ENCODE measurements around the gene PTPN14.
A peak's percentile ranks its signal among the peaks of the same experiment; 100 is the strongest.
"Not testable (repeated sequence)": the region's sequence is repeated elsewhere in the genome, so short reads cannot be mapped to it uniquely, and the experiment has no call there.

The PTPN14 gene

DNA sequence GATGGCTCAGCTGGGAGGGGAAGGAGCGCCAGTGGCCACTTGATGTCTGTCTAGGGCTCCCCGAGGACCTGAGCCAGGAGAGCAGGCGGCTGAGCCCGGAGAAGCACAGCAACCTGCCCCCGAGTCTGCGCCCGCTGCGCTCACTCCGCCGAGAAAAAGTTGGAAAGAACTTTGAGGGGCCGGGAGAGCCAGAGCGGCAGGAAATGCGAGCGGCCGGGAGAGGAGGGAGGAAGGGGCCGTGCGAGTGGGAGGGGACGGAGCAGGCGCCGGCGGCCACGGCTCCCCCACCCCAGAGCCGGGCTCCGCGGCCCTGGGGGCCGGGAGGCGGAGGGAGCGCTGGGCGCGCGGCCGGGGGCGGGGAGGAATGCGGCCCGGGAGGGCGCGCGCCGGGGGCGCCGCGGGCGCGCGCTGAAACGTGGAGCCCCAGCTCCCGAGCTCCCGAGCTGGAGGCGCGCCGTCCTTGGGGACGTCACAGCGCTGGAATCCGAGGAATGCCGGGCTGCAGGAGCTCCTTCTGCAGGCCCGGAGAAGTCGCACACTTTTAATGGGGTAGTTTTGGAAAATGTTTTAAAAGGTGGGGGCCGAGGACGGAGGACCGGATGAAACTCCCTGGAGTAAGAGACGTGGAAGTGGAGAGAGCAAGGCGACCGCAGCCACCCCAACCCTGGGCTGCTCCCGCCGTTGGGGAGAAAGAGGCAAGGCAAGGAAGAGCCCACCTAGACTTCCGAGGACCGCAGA is at the start of gene PTPN14:
PTPN14 (minus strand) TSS at position 167 of the 738 bp plus-strand sequence. CDS start 86,799 bp downstream, outside the sequence.
- DNase-seq (ENCODE audit: low spot score): peak; percentile 17

GRCh38 chr1:214593158-214593557 is 41.8 kb upstream of the PTPN14 start:
- no peak for DNase-seq (ENCODE audit: low spot score)

GRCh38 chr1:214591918-214592317 is 40.5 kb upstream of the PTPN14 start:
- DNase-seq (ENCODE audit: low spot score): not testable (repeated sequence)

DNA sequence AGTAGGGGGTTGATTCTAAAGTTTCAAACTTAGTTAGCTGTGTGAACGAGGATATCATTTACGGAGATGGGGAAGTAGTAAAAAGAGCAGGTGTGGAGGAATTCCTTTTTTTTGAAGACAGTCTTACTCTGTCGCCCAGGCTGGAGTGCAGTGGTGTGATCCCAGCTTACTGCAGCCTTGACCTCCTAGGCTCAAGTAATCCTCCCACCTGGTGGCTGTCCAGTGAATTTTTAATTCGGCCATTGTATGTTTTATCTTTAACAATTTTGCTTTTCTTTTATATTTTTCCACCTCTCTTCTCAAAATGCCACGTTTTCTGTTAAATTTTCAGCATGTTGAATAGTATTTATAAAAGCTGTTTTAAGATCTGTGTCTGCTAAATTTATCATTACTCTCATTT is 39.3 kb upstream of the PTPN14 start:
- no peak for DNase-seq (ENCODE audit: low spot score)

DNA sequence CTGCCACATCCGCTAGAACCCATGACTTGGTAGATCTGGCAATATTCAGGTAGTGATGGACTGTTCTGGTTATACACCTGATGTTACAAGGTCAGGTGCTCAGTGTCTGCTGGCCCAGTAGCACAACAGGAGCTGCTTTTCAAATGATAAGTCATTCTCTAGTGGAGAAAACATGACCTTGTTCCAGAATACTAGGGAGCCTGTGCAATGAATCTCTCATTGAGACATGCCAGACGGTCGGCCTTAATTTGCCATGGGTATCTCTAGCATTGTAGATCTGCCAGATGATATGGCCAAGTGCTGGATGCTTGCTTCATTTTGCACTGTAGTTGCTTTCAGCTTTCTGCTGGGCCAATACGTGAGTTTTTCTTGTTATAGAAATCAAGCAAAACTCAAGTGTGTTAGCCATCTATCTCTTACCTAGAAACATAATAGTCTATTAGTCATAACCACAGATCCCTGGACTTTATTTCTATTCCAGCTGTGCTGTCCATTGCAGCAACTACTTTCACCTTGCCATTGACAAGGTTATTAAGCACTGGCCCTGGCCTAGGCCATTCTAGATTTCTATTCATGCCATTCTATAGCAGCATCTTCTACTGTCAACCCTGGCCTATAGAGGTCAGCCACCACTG is 37.7 kb upstream of the PTPN14 start:
- DNase-seq (ENCODE audit: low spot score): no peak

- DNase-seq (ENCODE audit: low spot score): no peak
Observed at GRCh38 chr1:214587165-214587564, 35.8 kb upstream of the PTPN14 start.

DNA sequence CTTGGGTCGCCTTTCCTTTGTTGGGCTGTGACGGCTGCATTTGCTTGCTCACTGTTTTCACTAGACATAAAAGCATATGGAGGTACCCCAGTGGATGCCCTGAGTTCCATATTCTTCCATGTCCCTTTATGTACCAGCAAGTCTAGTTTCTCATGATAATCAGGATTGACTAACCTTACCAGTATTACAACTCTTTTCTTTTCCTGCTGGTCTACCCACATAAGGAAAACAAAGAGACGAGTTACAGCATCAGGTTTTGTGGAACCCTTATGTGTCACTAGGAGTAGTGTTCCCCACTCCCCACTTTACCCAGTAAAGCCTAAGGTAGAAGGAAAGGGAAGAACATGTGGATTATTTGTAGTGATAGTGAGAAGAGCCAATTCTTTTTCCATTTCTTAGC is 35.2 kb upstream of the PTPN14 start:
- DNase-seq (ENCODE audit: low spot score): no peak

DNA sequence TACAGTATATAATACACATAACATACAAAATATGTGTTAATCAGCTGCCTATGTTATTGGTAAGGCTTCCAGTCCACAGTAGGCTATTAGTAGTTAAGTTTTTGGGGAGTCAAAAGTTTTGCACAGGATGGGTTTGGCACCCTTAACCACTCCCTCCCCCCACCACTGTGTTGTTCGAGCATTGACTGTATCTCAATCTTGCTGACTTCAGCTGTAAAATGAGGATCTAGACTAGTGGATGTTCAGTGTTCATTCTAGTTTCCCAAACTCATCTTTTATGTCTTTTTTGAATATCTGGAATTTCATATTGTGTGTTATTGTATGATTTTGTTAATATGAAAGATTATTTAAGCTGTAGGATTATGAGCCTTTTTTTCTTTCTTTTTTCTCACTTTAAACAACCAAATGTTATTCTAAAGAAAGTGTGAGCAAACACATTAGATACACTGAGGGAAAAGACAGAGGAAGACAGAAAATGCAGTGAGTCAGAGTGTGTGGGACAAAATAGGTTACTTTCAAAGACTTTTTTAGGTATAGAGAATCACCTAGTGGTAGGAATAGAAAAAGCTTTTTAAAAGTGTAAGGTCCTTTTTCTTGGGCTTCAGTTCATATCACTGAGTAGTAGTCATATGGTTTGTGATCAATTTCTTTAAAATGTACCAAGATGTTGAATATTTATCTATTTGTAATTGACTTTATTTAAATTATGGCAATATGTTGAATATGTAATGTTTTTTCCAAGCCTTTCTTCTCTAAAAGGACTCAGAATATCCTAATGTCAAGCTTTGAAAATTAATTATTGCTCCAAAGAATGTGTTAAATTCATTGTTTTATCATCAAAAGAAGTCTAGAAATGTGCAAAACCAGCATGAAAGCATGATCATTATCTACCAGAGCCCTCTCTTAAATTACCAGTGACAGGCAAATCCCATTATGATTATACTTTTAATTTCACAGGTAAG is 33.7 kb upstream of the PTPN14 start:
- DNase-seq (ENCODE audit: low spot score): no peak

DNA sequence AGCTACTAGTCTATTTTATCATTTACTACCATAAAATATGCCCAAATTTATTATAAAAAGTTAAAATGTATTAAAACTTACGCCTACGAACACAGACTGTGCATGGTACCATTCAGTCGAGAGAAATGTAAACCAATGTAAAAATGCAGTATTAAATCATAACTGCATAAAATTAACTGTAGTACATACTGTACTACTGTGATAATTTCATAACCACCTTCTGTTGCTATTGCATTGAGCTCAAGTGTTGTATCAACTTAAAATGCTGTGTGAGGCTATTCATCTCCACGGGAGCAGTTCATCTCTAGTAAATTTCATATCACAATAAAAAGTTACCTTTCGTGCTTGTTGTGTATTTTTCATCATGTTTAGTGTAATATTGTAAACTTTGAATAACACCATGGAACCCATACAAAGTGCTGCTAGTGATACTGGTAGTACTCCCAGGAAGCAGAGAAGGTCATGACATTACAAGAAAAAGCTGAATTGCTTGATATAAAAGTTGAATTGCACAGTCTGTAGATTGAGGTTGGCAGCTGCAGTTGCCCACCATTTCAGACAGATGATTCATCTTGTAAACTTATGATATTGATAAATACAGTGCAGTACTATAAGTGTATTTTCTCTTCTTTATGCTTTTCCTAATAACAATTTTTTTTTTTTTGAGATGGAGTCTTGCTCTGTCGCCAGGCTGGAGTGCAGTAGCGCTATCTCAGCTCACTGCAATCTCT is 32.6 kb upstream of the PTPN14 start:
- DNase-seq (ENCODE audit: low spot score): no peak

DNA sequence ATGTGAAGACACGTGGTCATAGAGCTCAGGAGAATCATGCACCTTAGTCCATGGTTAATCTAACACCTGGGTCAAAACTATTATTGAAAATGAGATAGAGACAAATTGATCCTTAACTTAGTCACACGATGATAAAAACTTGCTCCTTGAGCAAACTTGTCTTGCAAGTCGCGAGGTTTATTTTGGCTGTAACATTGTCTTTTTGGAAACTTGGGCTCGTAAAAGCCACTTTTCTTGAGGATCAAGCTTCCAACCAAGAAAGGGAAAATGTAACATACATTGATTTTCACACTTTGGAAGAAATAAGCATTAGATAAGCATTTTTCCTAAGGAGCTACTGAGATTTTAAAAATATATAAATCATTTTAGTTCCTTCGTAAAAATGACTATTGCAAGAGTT is 31.7 kb upstream of the PTPN14 start:
- DNase-seq (ENCODE audit: low spot score): no peak

- DNase-seq (ENCODE audit: low spot score): no peak
Observed at GRCh38 chr1:214582289-214582891, 31.0 kb upstream of the PTPN14 start.

GRCh38 chr1:214581785-214582184 is 30.4 kb upstream of the PTPN14 start:
- no peak for DNase-seq (ENCODE audit: low spot score)

- DNase-seq (ENCODE audit: low spot score): peak; percentile 15
Observed at GRCh38 chr1:214579183-214579582, 27.8 kb upstream of the PTPN14 start.

- not testable (repeated sequence) for DNase-seq (ENCODE audit: low spot score)
Observed at GRCh38 chr1:214576120-214576519, 24.7 kb upstream of the PTPN14 start.

- no peak for DNase-seq (ENCODE audit: low spot score)
Observed at GRCh38 chr1:214574598-214575411, 23.4 kb upstream of the PTPN14 start.

DNA sequence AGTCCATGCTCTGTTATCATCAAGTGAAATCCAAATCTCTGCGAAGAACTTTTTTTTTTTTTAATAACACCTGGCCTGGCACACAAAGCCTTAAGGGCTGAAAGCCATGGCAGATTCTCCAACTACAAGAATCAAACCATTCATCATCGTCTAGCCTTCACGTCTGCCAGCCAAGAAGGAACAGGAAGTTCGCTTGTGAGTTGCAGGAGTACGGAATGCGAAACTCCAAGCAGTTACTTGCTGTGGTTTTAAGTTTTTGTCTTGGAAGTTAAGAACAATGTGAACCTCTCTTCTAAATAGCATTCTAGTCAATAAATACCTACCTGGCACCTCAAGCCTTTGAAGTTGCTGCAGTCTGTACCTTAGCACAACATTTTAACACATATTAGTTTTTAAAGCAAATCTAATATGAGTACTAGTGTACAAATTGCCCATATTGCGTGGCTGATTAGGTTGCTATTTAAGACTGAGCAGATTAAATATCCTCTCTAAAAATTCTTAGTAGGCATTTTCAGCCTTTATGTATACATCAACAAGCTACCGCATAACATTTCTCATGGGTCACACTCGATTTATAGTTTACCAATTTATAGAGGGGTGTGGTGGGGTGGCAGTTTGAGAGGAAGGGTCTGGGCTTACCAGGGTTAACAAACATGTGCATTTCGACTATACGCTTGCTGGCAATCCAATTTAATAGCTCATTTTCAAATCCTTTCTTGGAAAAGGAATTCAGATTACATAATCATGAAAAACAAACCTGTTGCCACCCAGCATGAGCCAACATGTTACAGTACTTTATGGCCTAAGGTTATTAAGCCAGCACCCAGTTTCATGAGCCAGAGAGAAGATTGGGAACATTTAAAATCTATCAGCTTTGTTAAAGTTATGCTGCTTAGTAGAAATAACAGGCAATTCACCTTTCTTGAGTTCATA is 22.2 kb upstream of the PTPN14 start:
- DNase-seq (ENCODE audit: low spot score): no peak

DNA sequence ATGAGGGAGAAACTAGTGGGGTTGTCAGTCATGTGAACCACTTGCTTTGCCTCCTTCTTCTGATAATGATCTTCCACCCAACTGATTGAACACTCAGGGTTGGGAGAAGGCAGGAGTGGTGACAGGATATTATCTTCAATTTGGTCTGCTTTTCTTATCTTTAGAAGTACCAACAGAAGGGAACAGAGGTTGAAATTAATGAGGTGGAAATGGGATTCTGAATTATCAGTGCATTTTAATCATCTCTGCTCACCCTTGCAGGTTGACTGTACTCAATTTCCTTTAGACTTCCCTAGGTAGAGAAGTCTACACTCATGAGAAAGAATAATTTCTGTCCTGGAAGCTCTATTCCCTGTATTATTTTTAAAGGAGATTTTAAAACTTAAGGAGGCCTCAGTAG is 19.9 kb upstream of the PTPN14 start:
- DNase-seq (ENCODE audit: low spot score): no peak

- no peak for DNase-seq (ENCODE audit: low spot score)
Observed at GRCh38 chr1:214570442-214570841, 19.0 kb upstream of the PTPN14 start.

- no peak for DNase-seq (ENCODE audit: low spot score)
Observed at GRCh38 chr1:214569357-214570004, 18.1 kb upstream of the PTPN14 start.

Data from germinal center (tissue), 1 donor.